Activated naive CD8-positive, alpha-beta T cell treated with anti-CD3 and anti-CD28 coated beads for 36 hours (primary cell): Measurements from ENCODE around the gene RBCK1. TPM values are rescaled to one million over a fixed set of nuclear protein-coding genes. Genes with fewer than 3 reads are reported as not detected.
A peak's percentile ranks its signal among the peaks of the same experiment; 100 is the strongest.

Experiments
- DNase-seq: peaks from one replicate; pipeline ENCODE4 v3.0.0; 2021
- H3K27ac Mint-ChIP-seq: one replicate; pipeline ENCODE4 v1.8.0; 2022; ENCODE audit warnings: mild to moderate bottlenecking, moderate library complexity, mixed read lengths
- H3K27me3 Mint-ChIP-seq: one replicate; pipeline ENCODE4 v1.8.0; 2022; ENCODE audit warnings: mild to moderate bottlenecking, mixed read lengths
- H3K36me3 Mint-ChIP-seq: one replicate; pipeline ENCODE4 v1.8.0; 2021; ENCODE audit warnings: mild to moderate bottlenecking, mixed read lengths
- H3K4me1 Mint-ChIP-seq: one replicate; pipeline ENCODE4 v1.8.0; 2021; ENCODE audit warnings: mixed read lengths
- H3K4me3 Mint-ChIP-seq: one replicate; pipeline ENCODE4 v1.8.0; 2022; ENCODE audit warnings: mild to moderate bottlenecking, moderate library complexity, mixed read lengths
- H3K9me3 Mint-ChIP-seq: one replicate; pipeline ENCODE4 v1.8.0; 2022; ENCODE audit warnings: mixed read lengths
- total RNA-seq, 2 experiments: library from RNA; stranded (reverse); gene quantifications; one replicate each; pipeline ENCODE4 v1.2.3, GENCODE V29; 2021

The RBCK1 gene
- total RNA-seq, 2 experiments from 2014 or later = 113 to 115 TPM

- Mint-ChIP-seq H3K4me3 (no peak overlapping the region), H3K36me3 (peaks cover 50% of the 10 kb centered on the region)
Observed at GRCh38 chr20:416950-417800, 9.1 kb downstream of the RBCK1 start.

GRCh38 chr20:417801-418342 is 9.8 kb downstream of the RBCK1 start:
- H3K27ac Mint-ChIP-seq = no peak overlapping the region

More at GRCh38 chr20:416950-417800, 9.1 kb downstream of the RBCK1 start:
- Mint-ChIP-seq H3K9me3 (no peaks in the 10 kb centered on the region), H3K27ac (peak overlapping the region; percentile 8), H3K4me1 (peaks cover 32% of the 10 kb centered on the region), H3K27me3 (no peaks in the 10 kb centered on the region)
- no peak for DNase-seq

GRCh38 chr20:418858-419365 is 10.8 kb downstream of the RBCK1 start:
- no peak for DNase-seq
- Mint-ChIP-seq H3K4me3 (no peak overlapping the region), H3K27ac (no peak overlapping the region), H3K36me3 (peaks cover 41% of the 10 kb centered on the region), H3K4me1 (peaks cover 19% of the 10 kb centered on the region), H3K27me3 (no peaks in the 10 kb centered on the region), H3K9me3 (no peaks in the 10 kb centered on the region)

More at GRCh38 chr20:417801-418342, 9.8 kb downstream of the RBCK1 start:
- peaks cover 28% of the 10 kb centered on the region for H3K4me1 Mint-ChIP-seq
- no peak for DNase-seq
- no peaks in the 10 kb centered on the region for H3K9me3 Mint-ChIP-seq
- H3K4me3 Mint-ChIP-seq = no peak overlapping the region
- H3K27me3 Mint-ChIP-seq = no peaks in the 10 kb centered on the region
- H3K36me3 Mint-ChIP-seq = peaks cover 46% of the 10 kb centered on the region

GRCh38 chr20:419556-420165 is 11.6 kb downstream of the RBCK1 start:
- Mint-ChIP-seq H3K27me3 (no peaks in the 10 kb centered on the region), H3K4me1 (peaks cover 14% of the 10 kb centered on the region), H3K9me3 (no peaks in the 10 kb centered on the region), H3K36me3 (peaks cover 48% of the 10 kb centered on the region), H3K27ac (peak overlapping the region; percentile 3), H3K4me3 (peak overlapping the region; percentile 14)
- DNase-seq = no peak

- Mint-ChIP-seq H3K27ac (peak overlapping the region; percentile 3), H3K9me3 (no peaks in the 10 kb centered on the region), H3K4me1 (peaks cover 12% of the 10 kb centered on the region), H3K27me3 (no peaks in the 10 kb centered on the region), H3K4me3 (no peak overlapping the region), H3K36me3 (peaks cover 53% of the 10 kb centered on the region)
- no peak for DNase-seq
Observed at GRCh38 chr20:420166-420620, 12.1 kb downstream of the RBCK1 start.

- Mint-ChIP-seq H3K9me3 (no peaks in the 10 kb centered on the region), H3K4me1 (peaks cover 9% of the 10 kb centered on the region), H3K4me3 (no peak overlapping the region), H3K27ac (peak overlapping the region; percentile 54), H3K27me3 (no peaks in the 10 kb centered on the region), H3K36me3 (peaks cover 47% of the 10 kb centered on the region)
- no peak for DNase-seq
Observed at GRCh38 chr20:420721-421574, 12.8 kb downstream of the RBCK1 start.

GRCh38 chr20:421685-422250 is 13.7 kb downstream of the RBCK1 start:
- Mint-ChIP-seq H3K27me3 (no peaks in the 10 kb centered on the region), H3K9me3 (no peaks in the 10 kb centered on the region), H3K27ac (peak overlapping the region; percentile 54), H3K4me3 (no peak overlapping the region), H3K4me1 (peaks cover 9% of the 10 kb centered on the region), H3K36me3 (peaks cover 47% of the 10 kb centered on the region)
- no peak for DNase-seq

GRCh38 chr20:426566-426965 is 18.5 kb downstream of the RBCK1 start:
- Mint-ChIP-seq H3K27ac (no peak overlapping the region), H3K9me3 (no peaks in the 10 kb centered on the region), H3K4me1 (peaks cover 19% of the 10 kb centered on the region), H3K27me3 (no peaks in the 10 kb centered on the region), H3K4me3 (no peak overlapping the region), H3K36me3 (peaks cover 39% of the 10 kb centered on the region)
- no peak for DNase-seq

- H3K4me3 Mint-ChIP-seq = no peak overlapping the region
- no peaks in the 10 kb centered on the region for H3K9me3 Mint-ChIP-seq
- no peak overlapping the region for H3K27ac Mint-ChIP-seq
- H3K36me3 Mint-ChIP-seq = peaks cover 32% of the 10 kb centered on the region
- H3K27me3 Mint-ChIP-seq = no peaks in the 10 kb centered on the region
- no peak for DNase-seq
- H3K4me1 Mint-ChIP-seq = peaks cover 23% of the 10 kb centered on the region
Observed at GRCh38 chr20:427401-427800, 19.3 kb downstream of the RBCK1 start.

- H3K4me1 Mint-ChIP-seq = peaks cover 29% of the 10 kb centered on the region
- DNase-seq = no peak
- no peaks in the 10 kb centered on the region for H3K9me3 Mint-ChIP-seq
- H3K27ac Mint-ChIP-seq = no peak overlapping the region
- H3K36me3 Mint-ChIP-seq = peaks cover 33% of the 10 kb centered on the region
- no peak overlapping the region for H3K4me3 Mint-ChIP-seq
- no peaks in the 10 kb centered on the region for H3K27me3 Mint-ChIP-seq
Observed at GRCh38 chr20:427849-428657, 20.0 kb downstream of the RBCK1 start.

- H3K4me3 Mint-ChIP-seq = no peak overlapping the region
Observed at GRCh38 chr20:428658-429200, 20.6 kb downstream of the RBCK1 start.

GRCh38 chr20:430091-430999 is 22.2 kb downstream of the RBCK1 start:
- H3K27me3 Mint-ChIP-seq = peaks cover 4% of the 10 kb centered on the region
- H3K4me1 Mint-ChIP-seq = peaks cover 52% of the 10 kb centered on the region
- no peak overlapping the region for H3K4me3 Mint-ChIP-seq
- no peak for DNase-seq
- H3K36me3 Mint-ChIP-seq = peaks cover 33% of the 10 kb centered on the region
- no peaks in the 10 kb centered on the region for H3K9me3 Mint-ChIP-seq
- no peak overlapping the region for H3K27ac Mint-ChIP-seq

More at GRCh38 chr20:428658-429200, 20.6 kb downstream of the RBCK1 start:
- Mint-ChIP-seq H3K36me3 (peaks cover 37% of the 10 kb centered on the region), H3K27me3 (peaks cover 4% of the 10 kb centered on the region), H3K9me3 (no peaks in the 10 kb centered on the region), H3K4me1 (peaks cover 36% of the 10 kb centered on the region), H3K27ac (no peak overlapping the region)
- no peak for DNase-seq
